Neural progenitor cell (in vitro differentiated cells): ENCODE data around the gene CCDC15. TPM values are rescaled to one million over a fixed set of nuclear protein-coding genes. Genes with fewer than 3 reads are reported as not detected.

ENCODE experiments used
- DNase-seq: peaks from one replicate; pipeline ENCODE4 v3.0.0-alpha.2; 2016; ENCODE audit warnings: low spot score
- H2AFZ ChIP-seq: fragments of 200-600 bp; sonication (generic); replicated peaks from 2 replicates; pipeline ENCODE4 v1.6.1; 2016; ENCODE audit warnings: antibody characterized with exemption
- H3F3A ChIP-seq: fragments of 200-600 bp; sonication (generic); 2 replicates; pipeline ENCODE4 v1.6.1; 2016; ENCODE audit warnings: antibody characterized with exemption, low read depth
- H3K27ac ChIP-seq: fragments of 200-600 bp; sonication (generic); 2 replicates; pipeline ENCODE4 v1.5.1; 2016; ENCODE audit warnings: mild to moderate bottlenecking
- H3K27me3 ChIP-seq: fragments of 200-600 bp; sonication (generic); 2 replicates; pipeline ENCODE4 v1.6.1; 2016; ENCODE audit warnings: mild to moderate bottlenecking, moderate library complexity
- H3K36me3 ChIP-seq: fragments of 200-600 bp; sonication (generic); 2 replicates; pipeline ENCODE4 v1.5.1; 2016
- H3K4me1 ChIP-seq: fragments of 200-600 bp; sonication (generic); 2 replicates; pipeline ENCODE4 v1.6.1; 2016; ENCODE audit warnings: mixed run types
- H3K4me2 ChIP-seq: fragments of 200-600 bp; sonication (generic); 2 replicates; pipeline ENCODE4 v1.6.1; 2016
- H3K4me3 ChIP-seq: fragments of 200-600 bp; sonication (generic); 2 replicates; pipeline ENCODE4 v1.5.1; 2016
- H3K79me2 ChIP-seq: fragments of 200-600 bp; sonication (generic); 2 replicates; pipeline ENCODE4 v1.6.1; 2016; ENCODE audit warnings: low read depth
- H3K9ac ChIP-seq: fragments of 200-600 bp; sonication (generic); 2 replicates; pipeline ENCODE4 v1.6.1; 2016
- H3K9me3 ChIP-seq: fragments of 200-600 bp; sonication (generic); 2 replicates; pipeline ENCODE4 v1.5.1; 2016; ENCODE audit warnings: low read depth
- H4K20me1 ChIP-seq: fragments of 200-600 bp; sonication (generic); 2 replicates; pipeline ENCODE4 v1.6.1; 2016; ENCODE audit warnings: low read depth
- H3K27ac Mint-ChIP-seq: 3 replicates; pipeline ENCODE4 v1.8.0; 2021; ENCODE audit warnings: mixed read lengths
- H3K27me3 Mint-ChIP-seq: 2 replicates; pipeline ENCODE4 v1.8.0; 2022; ENCODE audit warnings: low read depth, mild to moderate bottlenecking, inconsistent platforms, moderate library complexity, mixed read lengths; ENCODE audit not compliant: insufficient read depth
- H3K36me3 Mint-ChIP-seq: 3 replicates; pipeline ENCODE4 v1.8.0; 2021; ENCODE audit warnings: mixed read lengths
- H3K4me1 Mint-ChIP-seq: 3 replicates; pipeline ENCODE4 v1.8.0; 2021; ENCODE audit warnings: mixed read lengths
- H3K4me3 Mint-ChIP-seq: 3 replicates; pipeline ENCODE4 v1.8.0; 2021; ENCODE audit warnings: mild to moderate bottlenecking, moderate library complexity, mixed read lengths
- H3K9me3 Mint-ChIP-seq: 3 replicates; pipeline ENCODE4 v1.8.0; 2020; ENCODE audit warnings: mixed read lengths
- EZH2 ChIP-seq: fragments of 200-600 bp; sonication (generic); IDR thresholded peaks from 2 replicates; pipeline ENCODE4 v1.6.1; 2017; ENCODE audit warnings: antibody characterized with exemption, mild to moderate bottlenecking, moderate library complexity
- EZH2phosphoT487 ChIP-seq: fragments of 200-600 bp; sonication (generic); IDR thresholded peaks from 2 replicates; pipeline ENCODE4 v1.6.1; 2017; ENCODE audit warnings: antibody characterized with exemption
- total RNA-seq: library from RNA; depleted of rRNA; stranded (reverse); fragments of >200 nt; gene quantifications from 2 replicates; pipeline ENCODE4 v1.2.3, GENCODE V29; 2015; ENCODE audit warnings: low replicate concordance
- TF ChIP-seq, protein P1 (sequence below): fragments of 200-600 bp; sonication (generic); IDR thresholded peaks from 2 replicates; pipeline ENCODE4 v1.5.1; 2017; ENCODE audit warnings: antibody characterized with exemption, mild to moderate bottlenecking

CCDC15 gene
- total RNA-seq, 1 donor from 2014 or later, result 11.2 TPM

DNA sequence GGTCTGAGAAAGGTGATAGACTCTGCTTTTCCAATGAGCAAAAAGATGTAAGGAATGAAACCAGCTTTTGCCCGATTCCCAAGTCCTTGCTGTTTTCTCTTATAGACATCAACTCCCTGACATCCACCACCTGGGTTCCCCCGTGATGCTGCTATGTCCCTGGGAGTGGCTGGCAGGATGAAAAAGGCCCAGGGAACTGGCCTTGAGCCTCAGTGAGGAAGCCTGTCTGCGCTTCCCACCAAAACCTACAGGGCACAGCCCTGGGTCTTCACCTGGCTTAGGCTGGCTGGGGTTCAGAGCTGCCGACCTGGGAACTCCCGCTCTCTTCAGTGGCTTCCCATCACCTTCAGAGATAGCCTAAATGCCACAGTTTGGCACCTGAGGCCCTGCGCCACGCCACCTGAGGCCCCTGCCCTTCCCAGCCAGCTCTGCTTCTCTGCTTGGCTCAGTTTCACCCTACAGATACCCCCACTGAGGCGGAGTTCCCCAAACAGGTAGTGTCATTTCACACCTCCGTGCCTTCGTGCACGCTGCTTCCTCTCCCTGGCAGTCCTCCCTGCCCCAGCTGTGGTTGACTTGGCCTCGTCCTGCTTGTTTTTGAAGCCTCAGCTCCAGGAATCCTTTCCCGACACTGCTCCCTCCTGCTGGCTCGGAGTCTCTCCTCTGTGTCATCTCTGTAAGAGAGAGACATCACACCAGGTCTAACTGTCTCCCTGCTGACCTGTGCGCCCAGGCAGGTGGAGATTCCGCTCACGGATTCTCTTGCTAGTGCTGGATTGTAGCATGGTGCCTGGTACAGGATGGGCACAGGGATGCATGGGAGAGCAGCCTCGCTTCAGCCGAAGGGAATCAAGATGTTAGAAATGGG, 119.8 kb downstream of the CCDC15 start:
- no peak overlapping the region for H2AFZ ChIP-seq
- no peaks in the 10 kb centered on the region for H3F3A ChIP-seq
- H3K9me3 ChIP-seq, result no peaks in the 10 kb centered on the region
- peaks cover 7% of the 10 kb centered on the region for H3K4me1 ChIP-seq
- Mint-ChIP-seq H3K27me3 (peaks cover 11% of the 10 kb centered on the region), H3K36me3 (no peaks in the 10 kb centered on the region), H3K4me3 (no peak overlapping the region), H3K4me1 (peaks cover 23% of the 10 kb centered on the region), H3K27ac (no peak overlapping the region), H3K9me3 (no peaks in the 10 kb centered on the region)
- H3K36me3 ChIP-seq, result no peaks in the 10 kb centered on the region
- TF ChIP-seq, protein P1, sequence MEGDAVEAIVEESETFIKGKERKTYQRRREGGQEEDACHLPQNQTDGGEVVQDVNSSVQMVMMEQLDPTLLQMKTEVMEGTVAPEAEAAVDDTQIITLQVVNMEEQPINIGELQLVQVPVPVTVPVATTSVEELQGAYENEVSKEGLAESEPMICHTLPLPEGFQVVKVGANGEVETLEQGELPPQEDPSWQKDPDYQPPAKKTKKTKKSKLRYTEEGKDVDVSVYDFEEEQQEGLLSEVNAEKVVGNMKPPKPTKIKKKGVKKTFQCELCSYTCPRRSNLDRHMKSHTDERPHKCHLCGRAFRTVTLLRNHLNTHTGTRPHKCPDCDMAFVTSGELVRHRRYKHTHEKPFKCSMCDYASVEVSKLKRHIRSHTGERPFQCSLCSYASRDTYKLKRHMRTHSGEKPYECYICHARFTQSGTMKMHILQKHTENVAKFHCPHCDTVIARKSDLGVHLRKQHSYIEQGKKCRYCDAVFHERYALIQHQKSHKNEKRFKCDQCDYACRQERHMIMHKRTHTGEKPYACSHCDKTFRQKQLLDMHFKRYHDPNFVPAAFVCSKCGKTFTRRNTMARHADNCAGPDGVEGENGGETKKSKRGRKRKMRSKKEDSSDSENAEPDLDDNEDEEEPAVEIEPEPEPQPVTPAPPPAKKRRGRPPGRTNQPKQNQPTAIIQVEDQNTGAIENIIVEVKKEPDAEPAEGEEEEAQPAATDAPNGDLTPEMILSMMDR, result no peak
- TF ChIP-seq EZH2phosphoT487 (no peak), EZH2 (no peak)
- no peaks in the 10 kb centered on the region for H3K27me3 ChIP-seq
- H3K4me3 ChIP-seq, result no peak overlapping the region
- H3K9ac ChIP-seq, result no peak overlapping the region
- no peak overlapping the region for H3K27ac ChIP-seq
- H4K20me1 ChIP-seq, result no peaks in the 10 kb centered on the region
- no peaks in the 10 kb centered on the region for H3K79me2 ChIP-seq
- no peak for DNase-seq
- H3K4me2 ChIP-seq, result no peak overlapping the region

- peaks cover 7% of the 10 kb centered on the region for H3K4me1 ChIP-seq
- no peaks in the 10 kb centered on the region for H3K79me2 ChIP-seq
- no peaks in the 10 kb centered on the region for H3K36me3 ChIP-seq
- H3K9me3 ChIP-seq, result no peaks in the 10 kb centered on the region
- no peaks in the 10 kb centered on the region for H3F3A ChIP-seq
- no peak overlapping the region for H3K4me3 ChIP-seq
- H3K9ac ChIP-seq, result no peak overlapping the region
- peaks cover 20% of the 10 kb centered on the region for H3K4me1 Mint-ChIP-seq
- no peak overlapping the region for H3K4me2 ChIP-seq
- H3K4me3 Mint-ChIP-seq, result no peak overlapping the region
- H3K27ac ChIP-seq, result no peak overlapping the region
- H3K27ac Mint-ChIP-seq, result no peak overlapping the region
- TF ChIP-seq EZH2 (no peak), EZH2phosphoT487 (no peak)
- TF ChIP-seq, protein P1, result no peak
- H2AFZ ChIP-seq, result no peak overlapping the region
- H3K9me3 Mint-ChIP-seq, result no peaks in the 10 kb centered on the region
- no peaks in the 10 kb centered on the region for H3K27me3 ChIP-seq
- DNase-seq, result no peak
- H3K36me3 Mint-ChIP-seq, result no peaks in the 10 kb centered on the region
- H3K27me3 Mint-ChIP-seq, result peaks cover 11% of the 10 kb centered on the region
- H4K20me1 ChIP-seq, result no peaks in the 10 kb centered on the region
These were observed 120.7 kb downstream of the CCDC15 start for GRCh38 chr11:125074511-125075241.

GRCh38 chr11:125075242-125075625, 121.2 kb downstream of the CCDC15 start:
- Histone ChIP-seq H3K4me3 (no peak overlapping the region), H3K9ac (no peak overlapping the region), H4K20me1 (no peaks in the 10 kb centered on the region), H3K9me3 (no peaks in the 10 kb centered on the region), H3K27me3 (no peaks in the 10 kb centered on the region), H2AFZ (no peak overlapping the region), H3K27ac (no peak overlapping the region), H3K79me2 (no peaks in the 10 kb centered on the region), H3K4me1 (peaks cover 7% of the 10 kb centered on the region), H3F3A (no peaks in the 10 kb centered on the region), H3K4me2 (no peak overlapping the region), H3K36me3 (no peaks in the 10 kb centered on the region)
- DNase-seq, result no peak
- Mint-ChIP-seq H3K4me1 (peaks cover 16% of the 10 kb centered on the region), H3K27me3 (peaks cover 11% of the 10 kb centered on the region), H3K36me3 (no peaks in the 10 kb centered on the region), H3K4me3 (no peak overlapping the region), H3K9me3 (no peaks in the 10 kb centered on the region), H3K27ac (no peak overlapping the region)
- TF ChIP-seq, protein P1, result no peak
- TF ChIP-seq EZH2 (no peak), EZH2phosphoT487 (no peak)
